NB4 (cell line): ENCODE data around the gene AMY2B.
"Not testable (repeated sequence)": the region's sequence is repeated elsewhere in the genome, so short reads cannot be mapped to it uniquely, and the experiment has no call there.

Experiments
- DNase-seq: peaks from one replicate; pipeline ENCODE4 v3.0.0; 2010; ENCODE audit warnings: low read depth
- H3K4me3 ChIP-seq: one replicate; pipeline ENCODE4 v1.5.1; 2011; ENCODE audit warnings: mild to moderate bottlenecking, low read depth, low read length, moderate library complexity
- MYC ChIP-seq: IDR thresholded peaks from 2 replicates; pipeline ENCODE4 v1.6.1; 2011; ENCODE audit warnings: low read depth, low read length
- POLR2A ChIP-seq: IDR thresholded peaks from 2 replicates; pipeline ENCODE4 v1.6.1; 2011; ENCODE audit warnings: mild to moderate bottlenecking; ENCODE audit not compliant: insufficient read length; ENCODE audit errors: extremely low read depth
- TF ChIP-seq, protein P1 (sequence below): IDR thresholded peaks from one replicate; pipeline ENCODE4 v1.5.1; 2012; ENCODE audit warnings: low read depth, low read length
- TF ChIP-seq, protein P2 (sequence below): IDR thresholded peaks from 2 replicates; pipeline ENCODE4 v1.6.1; 2011; ENCODE audit warnings: low read depth, low read length

The AMY2B gene

DNA sequence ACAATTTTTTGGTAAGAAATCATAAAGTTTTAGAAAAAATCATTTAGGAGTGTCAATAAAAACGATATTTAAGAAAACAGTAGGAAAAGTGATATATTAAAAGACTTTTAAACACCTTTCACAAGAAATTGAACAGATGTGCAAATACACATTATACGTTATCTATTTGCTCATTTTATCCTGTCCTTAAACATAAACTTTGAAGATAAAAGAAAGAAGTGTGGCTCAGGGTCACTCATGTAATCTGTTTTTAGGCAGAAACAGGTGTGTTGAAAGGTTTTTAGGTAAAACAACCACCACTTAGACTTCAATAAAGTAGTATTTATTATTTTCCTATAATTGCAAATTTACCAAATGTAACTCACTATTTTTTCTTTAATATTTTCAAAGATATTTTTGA lies 13.1 kb downstream of the AMY2B start:
- no peak for DNase-seq
- no peak overlapping the region for H3K4me3 ChIP-seq
- TF ChIP-seq, protein P1, sequence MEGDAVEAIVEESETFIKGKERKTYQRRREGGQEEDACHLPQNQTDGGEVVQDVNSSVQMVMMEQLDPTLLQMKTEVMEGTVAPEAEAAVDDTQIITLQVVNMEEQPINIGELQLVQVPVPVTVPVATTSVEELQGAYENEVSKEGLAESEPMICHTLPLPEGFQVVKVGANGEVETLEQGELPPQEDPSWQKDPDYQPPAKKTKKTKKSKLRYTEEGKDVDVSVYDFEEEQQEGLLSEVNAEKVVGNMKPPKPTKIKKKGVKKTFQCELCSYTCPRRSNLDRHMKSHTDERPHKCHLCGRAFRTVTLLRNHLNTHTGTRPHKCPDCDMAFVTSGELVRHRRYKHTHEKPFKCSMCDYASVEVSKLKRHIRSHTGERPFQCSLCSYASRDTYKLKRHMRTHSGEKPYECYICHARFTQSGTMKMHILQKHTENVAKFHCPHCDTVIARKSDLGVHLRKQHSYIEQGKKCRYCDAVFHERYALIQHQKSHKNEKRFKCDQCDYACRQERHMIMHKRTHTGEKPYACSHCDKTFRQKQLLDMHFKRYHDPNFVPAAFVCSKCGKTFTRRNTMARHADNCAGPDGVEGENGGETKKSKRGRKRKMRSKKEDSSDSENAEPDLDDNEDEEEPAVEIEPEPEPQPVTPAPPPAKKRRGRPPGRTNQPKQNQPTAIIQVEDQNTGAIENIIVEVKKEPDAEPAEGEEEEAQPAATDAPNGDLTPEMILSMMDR: no peak
- TF ChIP-seq, protein P2, sequence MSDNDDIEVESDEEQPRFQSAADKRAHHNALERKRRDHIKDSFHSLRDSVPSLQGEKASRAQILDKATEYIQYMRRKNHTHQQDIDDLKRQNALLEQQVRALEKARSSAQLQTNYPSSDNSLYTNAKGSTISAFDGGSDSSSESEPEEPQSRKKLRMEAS: no peak
- TF ChIP-seq MYC: no peak
- no peak for TF ChIP-seq POLR2A

DNA sequence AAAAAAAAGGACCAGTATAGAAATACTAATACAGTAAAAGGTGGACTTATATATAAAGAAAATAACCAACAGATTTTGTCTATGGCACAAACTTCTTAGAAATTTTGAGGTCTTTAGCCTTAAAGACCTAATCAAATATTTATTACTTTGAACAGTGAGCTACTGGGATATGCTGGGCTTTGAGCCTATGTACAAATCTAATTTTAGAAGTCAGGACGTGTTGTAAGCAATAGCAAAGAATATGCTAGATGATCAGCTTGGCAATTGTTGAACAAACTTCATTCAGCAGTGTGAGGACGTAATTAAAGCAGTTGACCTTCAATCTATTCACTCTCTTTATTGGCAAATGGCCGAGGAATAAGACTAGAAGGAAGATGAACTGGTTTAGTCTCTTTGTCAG lies 31.4 kb downstream of the AMY2B start:
- not testable (repeated sequence) for H3K4me3 ChIP-seq, DNase-seq

DNA sequence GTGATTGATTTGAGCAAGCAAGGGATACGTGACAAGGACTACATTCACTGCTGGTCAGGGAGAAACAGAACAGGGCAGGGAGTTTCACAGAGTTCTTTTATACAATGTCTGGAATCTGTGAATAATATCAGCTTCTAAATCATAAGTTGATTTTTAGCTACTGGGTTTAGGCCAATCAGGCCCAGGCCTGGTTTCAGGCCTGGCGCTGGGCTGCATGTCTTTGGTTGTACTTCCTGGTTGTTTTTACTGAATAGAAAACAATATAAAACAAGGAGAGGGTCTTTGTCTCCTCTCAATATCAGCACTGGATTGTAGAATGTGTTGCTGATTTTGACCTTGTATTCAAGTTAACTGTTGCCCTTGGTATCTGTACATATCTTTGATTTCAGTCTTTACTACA lies 45.0 kb downstream of the AMY2B start:
- no peak for DNase-seq
- H3K4me3 ChIP-seq: no peak overlapping the region
- TF ChIP-seq, protein P2: no peak
- TF ChIP-seq POLR2A (no peak), MYC (no peak)
- TF ChIP-seq, protein P1: no peak

DNA sequence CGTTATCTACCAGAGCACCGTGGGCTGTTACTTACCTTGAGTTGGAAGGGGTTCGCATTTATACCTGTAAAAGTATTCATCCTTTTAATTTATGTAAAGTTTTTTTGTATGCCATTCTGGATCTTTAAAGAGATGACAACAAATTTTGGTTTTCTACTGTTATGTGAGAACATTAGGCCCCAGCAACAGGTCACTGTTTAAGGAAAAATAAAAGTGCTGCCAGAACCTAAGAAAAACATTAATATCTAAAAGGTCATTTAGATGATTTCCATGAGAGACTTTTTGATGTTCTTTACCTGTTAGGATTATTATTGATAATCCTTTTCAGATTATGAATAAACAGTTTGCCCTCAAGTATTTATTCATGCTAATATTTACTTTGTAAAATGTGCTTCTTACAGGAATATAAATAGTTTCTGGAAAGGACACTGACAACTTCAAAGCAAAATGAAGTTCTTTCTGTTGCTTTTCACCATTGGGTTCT lies 45.6 kb downstream of the AMY2B start, which contains the start of gene AMY2A:
TSS of gene AMY2A (plus strand) at position 434 of the 484 bp plus-strand sequence. CDS start at position 448, 14 bp downstream.
- not testable (repeated sequence) for DNase-seq, H3K4me3 ChIP-seq

DNA sequence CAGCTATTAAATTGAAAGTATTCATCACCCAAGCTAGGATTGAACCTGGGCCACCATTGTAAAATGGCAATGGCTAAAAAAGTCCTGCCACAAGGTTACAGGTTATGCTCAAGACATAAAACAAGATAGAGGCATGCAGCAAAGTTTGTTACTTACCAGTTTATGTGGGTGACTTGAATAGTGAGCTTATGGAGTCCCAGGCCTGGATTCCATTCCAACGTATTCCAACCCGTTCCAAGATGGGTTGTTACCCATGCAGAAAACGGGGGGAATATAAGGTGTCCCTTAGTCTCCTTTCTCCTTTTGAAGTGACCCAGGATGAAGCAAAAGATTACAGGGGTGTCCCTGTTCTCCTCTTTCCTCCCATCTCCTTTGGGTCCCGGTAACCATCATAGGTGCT lies 56.0 kb downstream of the AMY2B start:
- not testable (repeated sequence) for DNase-seq, H3K4me3 ChIP-seq
